ENCODE data around the gene CACNA2D2. TPM values are rescaled to one million over a fixed set of nuclear protein-coding genes. Genes with fewer than 3 reads are reported as not detected.
A peak's percentile ranks its signal among the peaks of the same experiment; 100 is the strongest.

CACNA2D2 gene
- total RNA-seq, 1 experiment from 2014 or later, result not detected

DNA sequence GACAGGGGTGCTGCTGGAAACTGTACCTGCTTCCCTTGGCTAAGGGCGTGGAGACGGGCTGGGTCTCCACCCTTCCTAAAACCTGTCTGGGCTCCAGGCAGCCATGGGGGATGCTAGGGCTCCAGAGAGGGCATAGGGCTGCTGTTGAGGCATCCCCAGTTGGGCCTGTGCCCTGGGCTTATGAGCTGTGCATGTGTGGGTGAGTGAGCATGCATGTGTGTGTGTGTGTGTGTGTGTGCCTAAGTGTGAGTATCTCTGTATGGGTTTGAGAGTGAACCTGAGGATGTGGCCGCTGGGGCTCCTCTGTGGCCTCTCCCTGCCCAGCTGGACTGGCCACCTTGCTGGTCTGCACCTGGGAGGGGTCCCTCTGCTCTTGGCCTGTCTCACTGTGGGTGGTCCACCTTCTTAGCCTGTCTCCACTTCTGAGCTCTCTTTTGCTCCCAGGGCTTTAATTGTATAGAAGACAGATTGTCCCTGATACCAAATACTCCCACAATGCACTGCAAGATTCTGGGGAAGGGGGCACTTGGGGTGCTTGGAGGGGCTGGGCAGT, 132.2 kb downstream of the CACNA2D2 start:
- peak; percentile 19 for DNase-seq (ENCODE audit: low read depth)

GRCh38 chr3:50370594-50370993, 132.8 kb downstream of the CACNA2D2 start:
- DNase-seq (ENCODE audit: low read depth), result no peak

DNA sequence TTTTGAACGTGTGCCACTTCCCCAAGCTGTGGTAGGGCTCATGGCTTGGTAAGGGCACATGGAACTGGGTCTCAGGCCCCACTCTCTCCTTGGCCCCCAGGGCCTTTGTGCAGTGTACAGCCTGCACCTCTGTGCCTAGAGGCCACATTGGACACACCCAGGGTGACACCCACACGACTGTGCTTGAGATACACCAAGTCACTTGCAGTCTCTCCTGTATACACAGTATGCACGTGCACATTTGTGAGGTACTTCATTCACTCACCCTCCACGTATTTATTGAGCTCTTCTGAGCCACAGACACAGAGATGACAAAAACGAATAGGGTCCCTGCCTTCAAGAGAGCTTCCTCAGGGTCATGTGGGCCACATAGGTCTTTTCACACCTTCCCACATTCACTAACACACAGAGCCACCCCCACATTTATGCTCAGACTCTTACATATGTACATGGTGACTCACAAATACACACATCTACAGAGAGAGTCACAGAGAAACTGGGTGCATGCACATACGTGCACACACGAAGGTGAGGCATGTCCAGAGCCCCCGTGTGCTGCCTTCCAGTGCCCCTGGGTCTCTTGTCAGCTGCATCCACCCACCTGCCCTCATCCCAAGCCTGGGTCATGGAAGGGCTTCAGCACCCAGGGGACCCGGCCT, 134.3 kb downstream of the CACNA2D2 start:
- DNase-seq (ENCODE audit: low read depth), result no peak

DNA sequence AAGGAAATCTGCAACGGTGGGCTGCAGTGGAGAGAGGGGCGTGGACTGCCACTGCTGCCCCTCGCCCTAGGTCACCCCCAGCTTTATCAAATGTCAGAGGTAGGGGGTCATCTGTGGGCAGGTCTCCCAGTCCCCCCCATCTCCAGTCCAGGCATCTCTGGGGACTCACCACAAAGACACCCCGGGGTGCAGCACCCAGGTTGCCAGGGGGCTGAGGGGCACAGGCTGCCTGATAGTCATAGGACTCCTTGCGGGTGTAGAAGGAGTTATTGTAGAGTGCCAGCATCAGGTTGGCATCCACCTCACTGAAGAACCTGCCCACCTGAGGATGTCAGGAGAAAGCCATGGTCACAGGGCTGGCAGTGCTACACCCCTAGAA, 137.6 kb downstream of the CACNA2D2 start:
- DNase-seq (ENCODE audit: low read depth), result no peak

DNA sequence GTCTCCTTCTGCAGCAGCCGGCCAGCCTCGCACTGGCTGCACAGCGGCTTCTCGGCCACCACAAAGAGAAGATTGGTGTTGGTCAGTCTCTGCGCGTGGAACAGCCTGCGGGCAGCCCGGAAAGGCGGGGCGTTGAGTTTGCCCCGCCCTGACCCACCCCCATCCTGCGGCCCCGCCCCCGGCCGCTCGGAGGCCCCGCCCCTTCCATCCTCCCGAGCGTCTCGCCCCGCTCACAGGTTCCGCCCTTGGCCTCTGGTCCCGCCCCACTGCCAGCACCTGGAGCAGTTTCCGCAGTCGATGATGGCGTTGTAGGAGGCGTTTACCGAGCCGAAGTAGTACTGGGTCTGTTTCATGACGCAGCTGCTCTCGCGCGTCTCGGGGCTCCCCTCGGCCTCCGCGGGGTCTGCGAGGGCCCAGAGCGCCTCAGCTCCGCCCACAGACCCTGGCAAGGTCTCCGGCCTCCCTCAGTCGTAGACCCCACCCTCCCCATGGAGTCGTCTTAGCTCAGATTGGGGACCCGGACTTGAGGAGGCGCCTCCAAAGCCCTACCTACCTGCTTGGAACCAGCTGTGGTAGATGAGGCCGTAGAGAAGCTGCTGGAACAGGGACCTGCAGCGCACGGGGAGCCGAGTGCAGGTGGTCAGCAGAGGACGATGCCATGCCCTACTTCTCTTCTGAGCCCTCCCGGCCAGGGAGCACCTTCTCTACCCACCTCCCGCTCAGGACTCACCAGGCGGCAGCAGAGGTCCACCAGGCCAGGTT, 138.2 kb downstream of the CACNA2D2 start:
- DNase-seq (ENCODE audit: low read depth), result no peak

DNA sequence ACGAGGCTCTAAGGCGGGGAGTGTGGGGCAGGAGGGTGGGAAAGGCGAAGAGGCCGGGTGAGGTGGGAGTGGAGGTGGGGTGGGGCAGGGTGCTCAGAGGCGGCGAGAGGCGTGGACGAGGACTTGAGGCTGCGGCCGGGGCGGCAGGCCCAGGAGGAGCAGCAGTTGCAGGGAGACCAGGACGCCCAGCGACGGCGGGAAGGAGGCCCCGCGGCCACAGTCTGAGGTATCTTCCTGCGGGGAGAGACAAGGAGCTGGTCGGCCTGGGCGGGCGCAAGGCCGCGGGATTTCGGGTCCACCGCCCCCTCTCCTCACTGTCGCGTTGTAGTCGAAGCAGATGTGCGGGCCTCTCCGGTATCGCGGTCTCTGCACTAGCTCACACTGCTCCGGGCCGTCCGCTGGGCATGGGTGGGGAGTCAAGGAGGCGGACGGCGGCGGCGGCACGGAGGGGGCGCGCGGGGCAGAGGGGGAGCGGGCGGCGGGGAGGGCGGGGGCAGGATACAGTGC, 138.8 kb downstream of the CACNA2D2 start:
- no peak for DNase-seq (ENCODE audit: low read depth)

- no peak for DNase-seq (ENCODE audit: low read depth)
Observed at GRCh38 chr3:50359760-50360110, 143.7 kb downstream of the CACNA2D2 start.

GRCh38 chr3:50358911-50359759, 144.3 kb downstream of the CACNA2D2 start, which contains the start of gene TMEM115:
Gene TMEM115 (minus strand): TSS chr3:50359521. CDS start chr3:50359063, 458 bp downstream.
- peak; percentile 98 for DNase-seq (ENCODE audit: low read depth)

DNA sequence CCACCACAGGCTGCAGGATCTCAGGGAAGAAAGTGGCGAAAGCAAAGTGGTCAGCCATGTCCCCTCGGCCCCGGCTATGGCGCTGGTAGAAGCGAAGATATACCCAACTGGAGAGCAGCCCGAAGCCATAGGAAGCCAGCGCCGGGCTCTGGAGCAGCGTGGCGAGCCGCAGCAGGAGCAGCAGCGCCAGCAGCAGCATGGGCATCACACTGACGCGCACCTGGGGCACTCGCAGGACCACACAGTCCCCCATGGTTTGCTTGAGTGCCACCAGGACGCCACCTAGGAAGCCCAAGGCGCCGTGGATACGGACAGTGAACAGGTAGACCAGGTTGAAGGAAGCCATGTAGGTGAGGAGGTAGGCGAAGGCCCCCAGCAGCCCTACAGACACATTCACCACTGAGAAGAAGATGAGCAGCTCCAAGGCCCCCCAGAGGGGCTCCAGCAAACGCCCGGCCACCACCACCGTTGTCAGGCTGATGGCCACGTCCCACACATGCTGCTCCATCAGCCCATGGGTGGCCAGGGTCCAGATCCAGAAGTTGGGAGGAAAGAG, 145.0 kb downstream of the CACNA2D2 start:
- DNase-seq (ENCODE audit: low read depth), result no peak

- DNase-seq (ENCODE audit: low read depth), result no peak
Observed at GRCh38 chr3:50357481-50357880, 146.0 kb downstream of the CACNA2D2 start.

GRCh38 chr3:50356553-50356952, 146.9 kb downstream of the CACNA2D2 start:
- DNase-seq (ENCODE audit: low read depth), result peak; percentile 37

GRCh38 chr3:50355829-50356552, 147.4 kb downstream of the CACNA2D2 start:
- DNase-seq (ENCODE audit: low read depth), result no peak

GRCh38 chr3:50354850-50355249, 148.6 kb downstream of the CACNA2D2 start:
- DNase-seq (ENCODE audit: low read depth), result no peak

DNA sequence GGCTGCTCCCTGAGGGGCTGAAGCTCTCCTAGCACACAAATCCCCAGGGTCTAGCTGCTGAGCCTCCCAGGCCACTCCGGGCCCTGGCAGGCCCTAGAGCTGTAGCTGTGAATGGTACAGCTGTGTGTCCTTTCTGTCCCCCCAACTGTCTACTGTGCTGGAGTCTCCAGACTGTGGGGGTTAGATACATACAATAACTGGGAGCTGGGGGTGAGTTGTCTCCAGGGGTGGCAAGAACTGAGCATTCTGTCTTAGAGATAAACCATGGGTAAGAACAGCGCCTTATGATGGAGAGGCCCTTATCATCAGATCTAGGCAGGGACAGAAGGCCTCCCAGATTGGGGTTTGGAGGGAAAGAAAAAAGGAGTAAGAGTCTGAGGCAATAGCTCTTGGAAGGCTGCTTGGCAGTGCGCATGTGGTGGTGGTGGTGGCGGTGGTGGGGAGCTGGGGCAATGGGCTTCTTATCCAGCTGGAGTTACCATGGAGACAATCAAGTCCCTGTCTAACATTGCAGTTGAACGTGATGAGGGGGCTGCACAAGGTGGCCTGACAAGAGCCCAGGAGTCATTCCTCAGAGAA, 149.2 kb downstream of the CACNA2D2 start:
- no peak for DNase-seq (ENCODE audit: low read depth)

GRCh38 chr3:50353245-50354004, 150.0 kb downstream of the CACNA2D2 start:
- no peak for DNase-seq (ENCODE audit: low read depth)

- peak; percentile 58 for DNase-seq (ENCODE audit: low read depth)
Observed at GRCh38 chr3:50352781-50353180, 150.7 kb downstream of the CACNA2D2 start.

DNA sequence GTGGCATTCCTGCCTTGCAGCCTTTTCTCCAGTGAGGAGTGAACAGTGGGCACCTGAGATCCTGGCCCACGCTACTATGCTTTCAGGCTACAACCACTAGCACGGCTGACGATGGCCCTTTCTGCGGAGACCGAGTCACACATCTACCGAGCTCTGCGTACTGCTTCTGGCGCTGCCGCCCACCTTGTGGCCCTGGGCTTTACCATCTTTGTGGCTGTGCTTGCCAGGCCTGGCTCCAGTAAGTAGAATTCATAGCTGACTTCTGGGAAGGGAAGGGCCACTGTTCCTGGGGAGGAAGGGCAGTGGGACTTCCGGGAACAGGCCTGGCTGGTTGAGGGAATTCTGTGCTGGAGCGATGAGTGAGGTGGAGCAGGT, 152.1 kb downstream of the CACNA2D2 start:
- no peak for DNase-seq (ENCODE audit: low read depth)

DNA sequence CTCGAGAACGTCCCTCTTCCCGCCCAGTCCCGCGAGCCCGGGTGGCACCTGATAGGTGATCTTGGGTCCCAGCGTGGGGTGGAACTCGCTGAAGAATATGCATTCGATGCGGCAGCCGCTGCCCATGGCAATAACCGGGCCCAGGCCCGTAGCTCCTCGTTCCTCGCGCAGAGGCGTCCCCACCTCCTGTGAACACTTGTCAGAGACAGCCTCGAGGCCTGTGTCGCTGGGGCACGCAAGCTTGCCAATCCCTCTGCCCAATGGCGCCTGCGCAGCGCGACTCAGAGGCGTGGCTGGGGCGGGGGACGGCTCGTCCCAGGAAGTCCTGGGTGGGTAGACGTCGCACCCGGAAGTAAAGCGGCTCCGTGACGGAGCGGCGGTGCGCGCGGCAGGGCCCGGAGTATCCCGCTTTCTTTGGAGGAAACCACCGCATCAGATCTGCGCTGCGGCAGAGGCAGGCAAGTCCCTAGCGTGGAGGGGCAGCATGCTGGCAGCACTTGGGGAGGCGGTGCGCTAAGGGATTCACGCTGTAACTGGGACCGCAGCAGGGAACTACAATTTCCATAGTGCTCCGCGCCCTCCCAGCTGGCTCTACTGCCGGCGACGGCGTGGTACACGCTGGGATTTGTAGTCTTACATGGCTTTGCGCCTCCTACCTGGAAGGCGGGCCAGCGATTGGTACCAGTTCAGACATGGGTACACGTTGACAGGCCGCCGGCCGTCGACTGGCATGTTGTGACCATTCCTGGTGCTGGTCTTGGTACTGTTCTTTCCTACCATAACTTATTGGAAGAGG, 152.7 kb downstream of the CACNA2D2 start, which contains the start of the genes CYB561D2 and NPRL2:
Gene CYB561D2 (plus strand): TSS at position 336 of the 796 bp plus-strand sequence. CDS start 572 bp downstream, outside the sequence.
Gene NPRL2 (minus strand): TSS at position 249 of the 796 bp plus-strand sequence. CDS start 123 bp downstream, at position 126.
- peak; percentile 89 for DNase-seq (ENCODE audit: low read depth)

- DNase-seq (ENCODE audit: low read depth), result no peak
Observed at GRCh38 chr3:50350213-50350526, 153.3 kb downstream of the CACNA2D2 start.

All from LHCN-M2 (cell line).